HepG2 (cell line): Measurements from ENCODE around the gene DPEP2NB. TPM values are rescaled to one million over a fixed set of nuclear protein-coding genes. Genes with fewer than 3 reads are reported as not detected.

ENCODE experiments used
- ATAC-seq: fragments of 200-7000 bp; cut with Tn5 transposase; 3 replicates; pipeline ENCODE4 v1.9.1; 2020; ENCODE audit warnings: mild to moderate bottlenecking, moderate library complexity
- BruUV-seq: library from RNA; stranded (reverse); fragments of 400-500 nt; replicated peaks from 2 replicates; lab custom pipeline; 2021; lab: Mats Ljungman, UMichigan
- CTCF ChIA-PET: fragments of 300-600 bp; formaldehyde crosslinking; extraction: SDS; loops from one replicate; lab custom pipeline; 2021; ENCODE audit warnings: low total read pairs, inconsistent platforms, low intra/inter-chr PET ratio; lab: Yijun Ruan, JAX
- POLR2A ChIA-PET: fragments of 350-600 bp; sonication (Branson Sonifier 250); formaldehyde crosslinking; loops from one replicate; lab custom pipeline; 2020; ENCODE audit warnings: antibody characterized with exemption, inconsistent platforms; lab: Yijun Ruan, JAX
- DNase-seq: peaks from one replicate; pipeline ENCODE4 v3.0.0-alpha.2; 2015; ENCODE audit warnings: low spot score
- FAIRE-seq: peaks from 3 replicates; lab custom pipeline; 2011; peaks lifted over from hg19 to GRCh38; lab: Jason Lieb, UNC
- H2AFZ ChIP-seq: one replicate; pipeline ENCODE4 v1.6.1; 2011; ENCODE audit warnings: low read length, inconsistent platforms
- H3K27ac ChIP-seq: fragments of 300-600 bp; 3 replicates; pipeline ENCODE4 v1.8.0; 2011; ENCODE audit warnings: mixed run types, mild to moderate bottlenecking, mixed read lengths, low read length, inconsistent platforms; ENCODE audit not compliant: insufficient read depth; ENCODE audit errors: extremely low read length
- H3K27me3 ChIP-seq, 2 experiments: fragments of 200-600 bp in 1 of 2; 2 replicates in 1 of 2; 3 replicates in 1 of 2; pipeline versions ENCODE4 v1.6.0 to v1.8.0; 2011; ENCODE audit warnings: low read length in 2 of 2, mild to moderate bottlenecking in 2 of 2, moderate library complexity in 2 of 2, inconsistent platforms in 1 of 2; ENCODE audit not compliant: insufficient read depth in 2 of 2, control insufficient read depth in 1 of 2
- H3K36me3 ChIP-seq, 2 experiments: fragments of 200-600 bp in 1 of 2; replicated peaks in 1 of 2; 2 replicates in 1 of 2; 3 replicates in 1 of 2; pipeline versions ENCODE4 v1.5.1 to v1.8.0; 2011; ENCODE audit warnings: low read length in 2 of 2, inconsistent platforms in 1 of 2; ENCODE audit not compliant: insufficient read depth in 2 of 2, control insufficient read depth in 1 of 2
- H3K4me1 ChIP-seq: 2 replicates; pipeline ENCODE4 v1.5.1; 2012; ENCODE audit warnings: low read length, inconsistent platforms; ENCODE audit not compliant: insufficient read depth
- H3K4me2 ChIP-seq: 2 replicates; pipeline ENCODE4 v1.6.0; 2011; ENCODE audit warnings: low read depth, low read length, inconsistent platforms
- H3K4me3 ChIP-seq, 3 experiments: fragments of 200-600 bp in 1 of 3; sonication (generic), shearing (Covaris generic) in 1 of 3; replicated peaks in 1 of 3; 2 replicates each; pipeline ENCODE4 v1.5.1; 2011 to 2016; ENCODE audit warnings: low read length in 3 of 3, inconsistent platforms in 2 of 3, low read depth in 2 of 3, mild to moderate bottlenecking in 2 of 3, control low read depth in 1 of 3, mixed read lengths in 1 of 3; ENCODE audit not compliant: insufficient read depth in 1 of 3
- H3K79me2 ChIP-seq: one replicate; pipeline ENCODE4 v1.6.1; 2011; ENCODE audit warnings: low read length, inconsistent platforms; ENCODE audit not compliant: insufficient read depth
- H3K9ac ChIP-seq: 2 replicates; pipeline ENCODE4 v1.6.0; 2011; ENCODE audit warnings: mild to moderate bottlenecking, low read depth, low read length, inconsistent platforms; ENCODE audit not compliant: insufficient read depth
- H3K9me3 ChIP-seq: 2 replicates; pipeline ENCODE4 v1.5.1; 2012; ENCODE audit warnings: mild to moderate bottlenecking, low read length
- H4K20me1 ChIP-seq: 2 replicates; pipeline ENCODE4 v1.6.0; 2011; ENCODE audit warnings: inconsistent platforms, mild to moderate bottlenecking, low read length, moderate library complexity; ENCODE audit not compliant: insufficient read depth
- ATF7 ChIP-seq, 2 experiments: fragments of 450-650 bp in 1 of 2; sonication (generic) in 1 of 2; formaldehyde crosslinking in 1 of 2; IDR thresholded peaks; 2 replicates each; pipeline versions ENCODE4 v1.4.0 to v1.6.1; 2016 to 2020; ENCODE audit warnings: antibody characterized with exemption in 1 of 2, mild to moderate bottlenecking in 1 of 2, missing genetic modification reagents in 1 of 2
- CEBPB ChIP-seq: IDR thresholded peaks from 2 replicates; pipeline ENCODE4 v1.6.1; 2011; ENCODE audit warnings: low read depth, low read length, improper control_type of control experiment, borderline replicate concordance
- HNF1B ChIP-seq: sonication (generic); formaldehyde crosslinking; IDR thresholded peaks from 2 replicates; pipeline ENCODE4 v1.5.1; 2020; ENCODE audit warnings: mild to moderate bottlenecking, moderate library complexity, missing genetic modification reagents
- LCORL ChIP-seq, 2 experiments: fragments of 450-650 bp in 1 of 2; sonication (generic) in 1 of 2; formaldehyde crosslinking in 1 of 2; IDR thresholded peaks; 2 replicates each; pipeline versions ENCODE4 v1.5.0 to v1.6.1; 2017 to 2020; ENCODE audit warnings: antibody characterized with exemption in 1 of 2, missing genetic modification reagents in 1 of 2
- PATZ1 ChIP-seq: sonication (generic); formaldehyde crosslinking; IDR thresholded peaks from 2 replicates; pipeline ENCODE4 v1.4.0; 2020; ENCODE audit warnings: missing genetic modification reagents
- THAP11 ChIP-seq: IDR thresholded peaks from 2 replicates; pipeline ENCODE4 v1.6.1; 2016; ENCODE audit warnings: missing biosample characterization, missing genetic modification reagents
- ZBTB40 ChIP-seq, 2 experiments: fragments of 450-650 bp in 1 of 2; sonication (generic) in 1 of 2; formaldehyde crosslinking in 1 of 2; IDR thresholded peaks; 2 replicates each; pipeline versions ENCODE4 v1.6.1 to v1.8.0; 2016 to 2022; ENCODE audit warnings: antibody characterized with exemption in 1 of 2, mild to moderate bottlenecking in 1 of 2, missing genetic modification reagents in 1 of 2
- ZKSCAN8 ChIP-seq: IDR thresholded peaks from 2 replicates; pipeline ENCODE4 v1.6.1; 2016; ENCODE audit warnings: borderline replicate concordance, missing genetic modification reagents, missing compliant biosample characterization
- ZNF282 ChIP-seq: fragments of 450-650 bp; IDR thresholded peaks from 2 replicates; pipeline ENCODE4 v1.6.1; 2018; ENCODE audit not compliant: partially characterized antibody
- WGBS: methylation state at CpG from one replicate; pipeline ENCODE4 v1.1.6; 2017; ENCODE audit warnings: low lambda C conversion rate; 5-methylcytosine and 5-hydroxymethylcytosine counted together
- in situ Hi-C: cut with HindIII; loops from 2 replicates; pipeline ENCODE4 v1.10.0; 2017; ENCODE audit warnings: low pct_unique_long_range_greater_than_20kb; ENCODE audit not compliant: extremely low pct_ligation_motif_present
- intact Hi-C: fragments of 100-400 bp; cut with micrococcal nuclease; formaldehyde crosslinking; loops from one replicate; pipeline ENCODE4 v1.10.0; 2022; ENCODE audit not compliant: unreplicated experiment
- polyA plus RNA-seq, 8 experiments: library from polyadenylated mRNA; depleted of rRNA in 3 of 8; stranded (reverse) in 7 of 8; unstranded in 1 of 8; fragments of >200 nt; fragmentation: Illumina TruSeq in 4 of 8; extraction: Trizol in 4 of 8; gene quantifications; 2 replicates each; pipeline versions ENCODE4 v1.2.1 to v1.2.3, GENCODE V29; 2011 to 2016; ENCODE audit warnings: low read depth in 4 of 8, missing spikeins in 1 of 8, mixed read lengths in 1 of 8; ENCODE audit not compliant: insufficient read depth in 1 of 8
- total RNA-seq, 5 experiments: library from RNA; depleted of rRNA; stranded (reverse); fragments of >200 nt; fragmentation: Illumina TruSeq; extraction: Trizol; gene quantifications; 2 replicates each; pipeline ENCODE4 v1.2.3, GENCODE V29; 2016; ENCODE audit warnings: low read depth in 1 of 5

DPEP2NB gene
- total and polyA plus RNA-seq, 2 of the 13 experiments (the other 11 are each of a cell fraction or from before 2014, with no cell fraction given), result not detected

GRCh38 chr16:68064791-68065365 lies 49.2 kb upstream of the DPEP2NB start:
- in situ Hi-C loops, result no loop called here
- Histone ChIP-seq H3K4me1 (no peaks in the 10 kb centered on the region), H3K9me3 (no peaks in the 10 kb centered on the region), H3K27me3 (no peaks in the 10 kb centered on the region), H2AFZ (no peak overlapping the region), H3K4me3 (no peak overlapping the region), H3K9ac (no peak overlapping the region), H3K36me3 (peaks cover 34 to 35% of the 10 kb centered on the region in 2 experiments), H4K20me1 (no peaks in the 10 kb centered on the region), H3K4me2 (no peak overlapping the region), H3K27ac (no peak overlapping the region), H3K79me2 (no peaks in the 10 kb centered on the region)
- DNase-seq (peak; percentile 61), ATAC-seq (peak; percentile 97), FAIRE-seq (peak; percentile 99)
- no TSS peak for BruUV-seq
- WGBS, result 53% methylated on average over 2 of the region's 2 CpGs
- ChIA-PET POLR2A (interaction anchor here (1.7 to 4.3 kb wide), 2 partner anchors 15 to 19 kb away, joined by 4 to 11 read pairs; no protein-coding TSS in a partner anchor), CTCF (interaction anchor here (0.6 to 2.3 kb wide), 6 partner anchors 19 to 1063 kb away, joined by 3 to 14 read pairs (median 6); no protein-coding TSS in a partner anchor)
- intact Hi-C loops, result loop anchor here (10.0 kb wide), 1 partner anchor 250 kb away; no protein-coding TSS in a partner anchor
- no peak for TF ChIP-seq ZNF282
- 0 out of 2 replicates have a peak, but pooled peaks have one; percentile 13 for TF ChIP-seq CEBPB
- 0 out of 2 replicates have a peak, but pooled peaks have one; percentile 16 for TF ChIP-seq HNF1B (CRISPR knock-in tag)
- TF ChIP-seq PATZ1, result peak; percentile 19; the same call in 1 of the 2 replicates
- TF ChIP-seq LCORL (IDR thresholded peaks at IDR 0.05), result no peak
- no peak for TF ChIP-seq LCORL (CRISPR knock-in tag; IDR thresholded peaks at IDR 0.05)
- peak; percentile 71 for TF ChIP-seq THAP11
- TF ChIP-seq ATF7 (IDR thresholded peaks at IDR 0.05), result no peak
- TF ChIP-seq ATF7 (CRISPR knock-in tag; IDR thresholded peaks at IDR 0.05), result no peak
- no peak for TF ChIP-seq ZBTB40 (IDR thresholded peaks at IDR 0.05)
- no peak for TF ChIP-seq ZBTB40 (CRISPR knock-in tag; IDR thresholded peaks at IDR 0.05)
- TF ChIP-seq ZKSCAN8, result 0 out of 2 replicates have a peak, but pooled peaks have one; percentile 56
